B cell (primary cell): ENCODE results near the gene TRAFD1. TPM values are rescaled to one million over a fixed set of nuclear protein-coding genes. Genes with fewer than 3 reads are reported as not detected.

ENCODE experiments used
- ATAC-seq: fragments of 200-7000 bp; cut with Tn5 transposase; one replicate; pipeline ENCODE4 v1.10.0; 2021; ENCODE audit warnings: low read depth, mild to moderate bottlenecking, moderate number of reproducible peaks, moderate library complexity
- CTCF ChIA-PET: fragments of 350-600 bp; sonication (Branson Sonifier 250); formaldehyde crosslinking; loops from one replicate; lab custom pipeline; 2021; ENCODE audit warnings: antibody characterized with exemption, inconsistent platforms; lab: Charles Lee
- POLR2A ChIA-PET: fragments of 350-600 bp; sonication (Branson Sonifier 250); formaldehyde crosslinking; loops from one replicate; lab custom pipeline; 2021; ENCODE audit warnings: antibody characterized with exemption; lab: Charles Lee
- DNase-seq: peaks from one replicate; pipeline ENCODE4 v3.0.0; 2013
- H2AFZ ChIP-seq: 2 replicates; pipeline ENCODE4 v1.6.1; 2012; ENCODE audit warnings: mild to moderate bottlenecking, low read depth, low read length; ENCODE audit not compliant: insufficient read depth, poor library complexity, severe bottlenecking
- H3K27ac ChIP-seq, 2 donors: 1 replicate in 1 of 2; 2 replicates in 1 of 2; pipeline ENCODE4 v1.5.1; 2012 to 2013; ENCODE audit warnings: low read length in 2 of 2, mild to moderate bottlenecking in 2 of 2, moderate library complexity in 1 of 2
- H3K27me3 ChIP-seq, 4 experiments: fragments of 200-600 bp in 1 of 4; sonication (generic) in 1 of 4; replicated peaks in 1 of 4; 1 replicate in 2 of 4; 2 replicates in 2 of 4; pipeline versions ENCODE4 v1.6.1 to v1.7.0; 2013 to 2016; ENCODE audit warnings: low read length in 3 of 4, mild to moderate bottlenecking in 2 of 4, mixed read lengths in 1 of 4, moderate library complexity in 1 of 4; ENCODE audit not compliant: insufficient read depth in 4 of 4, control insufficient read depth in 3 of 4; ENCODE audit errors: control extremely low read depth in 1 of 4
- H3K36me3 ChIP-seq, 2 experiments: replicated peaks in 1 of 2; 1 replicate in 1 of 2; 2 replicates in 1 of 2; pipeline versions ENCODE4 v1.6.1 to v1.7.1; 2013; ENCODE audit warnings: low read length in 1 of 2; ENCODE audit not compliant: insufficient read depth in 2 of 2, control insufficient read depth in 1 of 2; ENCODE audit errors: control extremely low read depth in 1 of 2, extremely low read depth in 1 of 2
- H3K4me1 ChIP-seq, 2 donors: fragments of 200-600 bp in 1 of 2; sonication (generic) in 1 of 2; 1 replicate in 1 of 2; 2 replicates in 1 of 2; pipeline versions ENCODE4 v1.5.1 to v1.6.1; 2013 to 2017; ENCODE audit warnings: low read length in 2 of 2; ENCODE audit not compliant: control insufficient read depth in 2 of 2, insufficient read depth in 2 of 2
- H3K4me2 ChIP-seq: replicated peaks from 2 replicates; pipeline ENCODE3; 2012; ENCODE audit warnings: mild to moderate bottlenecking, low read depth, low read length; ENCODE audit not compliant: poor library complexity, severe bottlenecking
- H3K4me3 ChIP-seq, 5 experiments: fragments of 200-600 bp in 1 of 5; sonication (generic) in 1 of 5; 1 replicate in 3 of 5; 2 replicates in 2 of 5; pipeline versions ENCODE4 v1.5.1 to v1.7.0; 2011 to 2016; ENCODE audit warnings: low read length in 4 of 5, mild to moderate bottlenecking in 4 of 5, low read depth in 2 of 5, control low read depth in 1 of 5, moderate library complexity in 1 of 5; ENCODE audit not compliant: insufficient read depth in 1 of 5; ENCODE audit errors: control extremely low read depth in 1 of 5, extremely low read depth in 1 of 5
- H3K79me2 ChIP-seq: fragments of 200-600 bp; sonication (generic); one replicate; pipeline ENCODE4 v1.6.0; 2016; ENCODE audit warnings: low read length; ENCODE audit not compliant: control insufficient read depth, insufficient read depth
- H3K9ac ChIP-seq: fragments of 200-600 bp; sonication (generic); 2 replicates; pipeline ENCODE4 v1.6.1; 2017; ENCODE audit warnings: mild to moderate bottlenecking, low read length, moderate library complexity
- H3K9me3 ChIP-seq, 3 donors: one replicate each; pipeline versions ENCODE4 v1.6.1 to v1.7.1; 2013; ENCODE audit warnings: low read length in 2 of 3; ENCODE audit not compliant: control insufficient read depth in 2 of 3, insufficient read depth in 1 of 3; ENCODE audit errors: control extremely low read depth in 1 of 3
- H4K20me1 ChIP-seq: 2 replicates; pipeline ENCODE4 v1.6.0; 2012; ENCODE audit warnings: mild to moderate bottlenecking, low read length; ENCODE audit not compliant: insufficient read depth, control insufficient read depth, poor library complexity, severe bottlenecking
- H3K27ac Mint-ChIP-seq: one replicate; pipeline ENCODE4 v1.8.0; 2021; ENCODE audit warnings: mixed read lengths
- H3K27me3 Mint-ChIP-seq: one replicate; pipeline ENCODE4 v1.8.0; 2021; ENCODE audit warnings: mixed read lengths
- H3K4me1 Mint-ChIP-seq: one replicate; pipeline ENCODE4 v1.8.0; 2021; ENCODE audit warnings: mixed read lengths
- H3K4me3 Mint-ChIP-seq: one replicate; pipeline ENCODE4 v1.8.0; 2021; ENCODE audit warnings: mixed read lengths
- H3K9me3 Mint-ChIP-seq: one replicate; pipeline ENCODE4 v1.8.0; 2022; ENCODE audit warnings: mixed read lengths; ENCODE audit not compliant: insufficient read depth
- CTCF ChIP-seq: fragments of 200-600 bp; IDR thresholded peaks from one replicate; pipeline ENCODE4 v1.8.0; 2022; ENCODE audit warnings: antibody characterized with exemption, mild to moderate bottlenecking
- EZH2 ChIP-seq: IDR thresholded peaks from 2 replicates; pipeline ENCODE4 v1.6.1; 2012; ENCODE audit warnings: borderline replicate concordance, low read depth, mild to moderate bottlenecking, moderate library complexity, low read length; ENCODE audit not compliant: insufficient read depth, poor library complexity, severe bottlenecking
- WGBS: methylation state at CpG from one replicate; pipeline ENCODE4 v1.1.5; 2013; ENCODE audit warnings: missing lambda C conversion rate; ENCODE audit not compliant: insufficient coverage; 5-methylcytosine and 5-hydroxymethylcytosine counted together
- intact Hi-C: fragments of 100-400 bp; cut with micrococcal nuclease; formaldehyde crosslinking; loops from one replicate; pipeline ENCODE4 v1.10.0; 2022
- polyA plus RNA-seq: library from polyadenylated mRNA; depleted of rRNA; stranded (reverse); fragments of >200 nt; gene quantifications from 2 replicates; pipeline ENCODE4 v1.2.3, GENCODE V29; 2012
- total RNA-seq, 2 donors: library from RNA; stranded (reverse); fragments of 120-200 nt in 1 of 2; gene quantifications; 1 replicate in 1 of 2; 2 replicates in 1 of 2; pipeline versions ENCODE4 v1.2.3 to v1.2.4, GENCODE V29; 2013 to 2022

TRAFD1 gene
- total and polyA plus RNA-seq, 2 donors (not counting 1 experiment from before 2014, with no cell fraction given), result 30.9 to 37.7 TPM

DNA sequence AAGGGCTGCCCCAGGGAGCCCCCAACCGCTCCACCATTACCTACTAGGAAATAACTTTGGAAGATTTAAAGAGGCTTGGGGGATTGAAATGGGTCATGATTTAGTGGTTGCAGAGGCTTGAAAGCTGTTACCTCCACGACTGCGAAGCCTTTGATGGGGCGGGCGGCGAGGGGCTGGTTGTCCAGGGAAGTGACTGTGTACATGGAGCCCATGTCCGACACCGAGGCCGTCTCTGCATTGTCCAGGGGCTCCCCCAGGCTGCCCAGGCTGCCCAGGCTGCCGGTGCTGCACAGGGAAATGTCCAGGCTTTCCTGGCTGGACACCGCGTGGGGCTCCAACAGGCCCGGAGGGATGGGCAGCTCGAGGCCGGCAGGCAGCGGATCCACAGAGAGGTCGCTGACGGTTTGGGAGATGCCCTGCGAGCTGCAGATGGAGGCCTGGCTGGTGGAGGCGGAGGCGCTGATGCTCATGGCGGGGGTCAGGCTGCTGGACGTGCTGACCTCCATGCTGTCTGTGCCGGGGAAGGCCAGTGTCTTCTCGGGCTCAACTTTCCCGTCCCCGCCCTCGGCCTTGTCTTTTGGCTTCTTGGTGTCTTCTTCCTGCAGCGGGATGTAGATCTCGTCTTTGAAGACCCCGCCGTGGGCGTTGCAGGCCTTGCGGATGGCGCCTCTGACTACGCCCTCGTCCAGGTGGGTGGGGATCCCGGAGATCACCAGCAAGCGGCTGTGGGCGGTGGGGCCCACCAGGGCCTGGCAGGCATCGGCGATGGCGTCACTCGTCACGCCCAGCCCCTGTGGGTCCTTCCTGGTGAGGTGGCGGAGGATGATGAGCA, 58.9 kb downstream of the TRAFD1 start:
- no peak overlapping the region for H3K4me3 ChIP-seq
- H3K27me3 ChIP-seq, result no peaks in the 10 kb centered on the region
- no peaks in the 10 kb centered on the region for H4K20me1 ChIP-seq
- ChIA-PET CTCF (no interaction called here), POLR2A (no interaction called here)
- no peaks in the 10 kb centered on the region for H3K9me3 ChIP-seq
- no peak for DNase-seq
- Mint-ChIP-seq H3K9me3 (no peaks in the 10 kb centered on the region), H3K27ac (no peak overlapping the region), H3K4me1 (no peaks in the 10 kb centered on the region), H3K27me3 (no peaks in the 10 kb centered on the region), H3K4me3 (no peak overlapping the region)
- no peaks in the 10 kb centered on the region for H3K4me1 ChIP-seq
- H2AFZ ChIP-seq, result no peak overlapping the region
- ATAC-seq, result no peak
- H3K36me3 ChIP-seq, result peaks cover 1 to 53% of the 10 kb centered on the region in 2 experiments
- no peak overlapping the region for H3K4me2 ChIP-seq
- H3K9ac ChIP-seq, result no peak overlapping the region
- 98% methylated on average over 44 of the region's 46 CpGs for WGBS
- H3K27ac ChIP-seq, result no peak overlapping the region
- H3K79me2 ChIP-seq, result no peaks in the 10 kb centered on the region
- no peak for TF ChIP-seq EZH2
- TF ChIP-seq CTCF, result no peak
- intact Hi-C loops, result no loop called here

DNA sequence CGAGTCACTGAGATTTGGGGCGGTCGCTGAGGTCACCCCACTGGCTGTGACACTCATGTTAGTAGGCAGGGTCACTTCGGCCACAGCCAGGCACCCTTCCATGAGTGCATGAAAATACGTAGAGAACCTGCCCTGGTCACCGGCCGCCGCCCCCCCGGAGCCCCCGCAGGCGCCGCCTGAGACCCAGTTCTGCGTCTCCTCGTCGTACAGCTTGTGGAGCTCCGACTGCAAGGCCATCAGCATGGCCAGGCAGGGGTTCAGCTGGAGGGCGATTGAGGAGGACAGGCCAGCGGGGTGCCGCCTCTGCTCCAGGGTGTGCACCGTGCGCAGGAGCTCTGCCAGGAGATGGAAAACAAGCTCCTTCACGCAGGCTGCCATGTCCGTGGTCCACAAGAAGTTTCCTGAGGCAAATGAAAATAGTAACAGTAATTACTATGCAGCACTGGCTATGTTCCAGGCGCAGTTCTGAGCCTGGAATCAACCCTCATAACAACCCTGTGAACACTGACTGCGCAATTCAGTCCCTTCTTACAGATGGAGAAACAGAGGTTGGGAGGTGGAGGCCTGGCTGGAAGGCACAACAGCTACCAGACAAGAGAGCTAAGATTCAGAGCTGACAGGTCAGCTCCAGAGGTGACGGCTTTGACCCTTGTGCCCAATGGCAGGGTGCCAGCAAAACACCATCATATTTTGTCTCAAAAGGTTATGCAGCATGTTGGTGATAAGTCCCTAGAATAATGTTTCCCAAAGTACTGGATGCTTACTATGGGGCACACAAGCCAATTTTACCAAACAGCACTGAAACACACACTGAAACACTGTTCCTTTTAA, 59.9 kb downstream of the TRAFD1 start:
- POLR2A ChIA-PET, result no interaction called here
- Histone ChIP-seq H3K9me3 (no peaks in the 10 kb centered on the region), H3K27me3 (no peaks in the 10 kb centered on the region), H3K4me1 (no peaks in the 10 kb centered on the region), H2AFZ (no peak overlapping the region), H3K4me2 (no peak overlapping the region), H3K36me3 (peaks cover 0 to 51% of the 10 kb centered on the region in 2 experiments), H3K4me3 (no peak overlapping the region), H3K27ac (no peak overlapping the region), H3K79me2 (no peaks in the 10 kb centered on the region), H4K20me1 (no peaks in the 10 kb centered on the region), H3K9ac (no peak overlapping the region)
- Mint-ChIP-seq H3K27ac (no peak overlapping the region), H3K4me1 (no peaks in the 10 kb centered on the region), H3K4me3 (no peak overlapping the region), H3K9me3 (no peaks in the 10 kb centered on the region), H3K27me3 (no peaks in the 10 kb centered on the region)
- ATAC-seq (no peak), DNase-seq (no peak)
- intact Hi-C loops, result no loop called here
- 96% methylated on average over 23 of the region's 26 CpGs for WGBS
- TF ChIP-seq CTCF (no peak), EZH2 (no peak)
- CTCF ChIA-PET, result no interaction called here
